SH-SY5Y (cell line): Measurements from ENCODE around the gene ZC3HAV1L.

Experiments
- GATA2 ChIP-seq: IDR thresholded peaks from 2 replicates; pipeline ENCODE4 v1.6.1; 2011; ENCODE audit warnings: mild to moderate bottlenecking, low read depth, low read length
- GATA3 ChIP-seq: IDR thresholded peaks from 2 replicates; pipeline ENCODE4 v1.6.1; 2011; ENCODE audit warnings: low read depth, mild to moderate bottlenecking, low read length, moderate library complexity

- TF ChIP-seq GATA2 (no peak), GATA3 (no peak)
Observed at GRCh38 chr7:138987686-138988085, 48.2 kb downstream of the ZC3HAV1L start.
